Progenitor cell of endocrine pancreas (in vitro differentiated cells): Measurements from ENCODE around the gene AMT. TPM values are rescaled to one million over a fixed set of nuclear protein-coding genes. Genes with fewer than 3 reads are reported as not detected.

Experiments
- DNase-seq: peaks from one replicate; pipeline ENCODE4 v3.0.0; 2021; ENCODE audit warnings: low spot score; ENCODE audit not compliant: unreplicated experiment
- H3K27ac Mint-ChIP-seq: 2 replicates; pipeline ENCODE4 v1.8.0; 2021; ENCODE audit warnings: mild to moderate bottlenecking, moderate library complexity, mixed read lengths
- H3K27me3 Mint-ChIP-seq: 2 replicates; pipeline ENCODE4 v1.8.0; 2021; ENCODE audit warnings: mixed read lengths
- H3K36me3 Mint-ChIP-seq: 2 replicates; pipeline ENCODE4 v1.8.0; 2022; ENCODE audit warnings: mixed read lengths; ENCODE audit not compliant: insufficient read depth
- H3K4me1 Mint-ChIP-seq: 2 replicates; pipeline ENCODE4 v1.8.0; 2021; ENCODE audit warnings: low read depth, mixed read lengths
- H3K4me3 Mint-ChIP-seq: 2 replicates; pipeline ENCODE4 v1.8.0; 2021; ENCODE audit warnings: low read depth, mild to moderate bottlenecking, moderate library complexity, mixed read lengths
- H3K9me3 Mint-ChIP-seq: 2 replicates; pipeline ENCODE4 v1.8.0; 2021; ENCODE audit warnings: low read depth, mixed read lengths
- total RNA-seq: library from RNA; stranded (reverse); gene quantifications from 2 replicates; pipeline ENCODE4 v1.2.1, GENCODE V29; 2021
- TF ChIP-seq, protein P1 (sequence below): fragments of 200-600 bp; sonication (generic); IDR thresholded peaks from one replicate; pipeline ENCODE4 v1.5.0; 2021; ENCODE audit warnings: antibody characterized with exemption, mild to moderate bottlenecking; ENCODE audit not compliant: unreplicated experiment

Gene AMT
- total RNA-seq, 1 donor from 2014 or later = 29.8 TPM

DNA sequence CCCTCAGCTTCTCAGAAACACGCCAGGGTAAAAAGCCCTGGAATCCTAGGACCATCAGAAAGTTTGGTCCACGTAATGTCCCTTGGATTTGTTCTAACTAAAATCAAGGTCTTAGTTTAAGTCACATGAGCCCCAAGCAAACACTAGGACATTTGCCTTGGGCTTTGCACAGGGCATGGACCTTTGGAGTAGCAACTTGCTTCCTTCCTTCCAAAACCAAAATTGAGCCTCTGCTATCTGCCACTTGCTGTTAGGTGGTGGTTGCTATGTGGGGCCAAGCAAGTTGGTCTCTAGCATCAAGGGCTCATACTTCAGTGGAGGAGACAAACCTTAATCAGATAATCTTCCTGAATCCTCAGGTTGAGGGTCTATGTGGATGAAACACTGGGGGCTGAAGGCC, 43.8 kb upstream of the AMT start:
- TF ChIP-seq, protein P1, sequence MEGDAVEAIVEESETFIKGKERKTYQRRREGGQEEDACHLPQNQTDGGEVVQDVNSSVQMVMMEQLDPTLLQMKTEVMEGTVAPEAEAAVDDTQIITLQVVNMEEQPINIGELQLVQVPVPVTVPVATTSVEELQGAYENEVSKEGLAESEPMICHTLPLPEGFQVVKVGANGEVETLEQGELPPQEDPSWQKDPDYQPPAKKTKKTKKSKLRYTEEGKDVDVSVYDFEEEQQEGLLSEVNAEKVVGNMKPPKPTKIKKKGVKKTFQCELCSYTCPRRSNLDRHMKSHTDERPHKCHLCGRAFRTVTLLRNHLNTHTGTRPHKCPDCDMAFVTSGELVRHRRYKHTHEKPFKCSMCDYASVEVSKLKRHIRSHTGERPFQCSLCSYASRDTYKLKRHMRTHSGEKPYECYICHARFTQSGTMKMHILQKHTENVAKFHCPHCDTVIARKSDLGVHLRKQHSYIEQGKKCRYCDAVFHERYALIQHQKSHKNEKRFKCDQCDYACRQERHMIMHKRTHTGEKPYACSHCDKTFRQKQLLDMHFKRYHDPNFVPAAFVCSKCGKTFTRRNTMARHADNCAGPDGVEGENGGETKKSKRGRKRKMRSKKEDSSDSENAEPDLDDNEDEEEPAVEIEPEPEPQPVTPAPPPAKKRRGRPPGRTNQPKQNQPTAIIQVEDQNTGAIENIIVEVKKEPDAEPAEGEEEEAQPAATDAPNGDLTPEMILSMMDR = no peak
- H3K36me3 Mint-ChIP-seq = no peaks in the 10 kb centered on the region
- H3K9me3 Mint-ChIP-seq = no peaks in the 10 kb centered on the region
- no peak overlapping the region for H3K4me3 Mint-ChIP-seq
- no peak for DNase-seq
- no peaks in the 10 kb centered on the region for H3K27me3 Mint-ChIP-seq
- H3K4me1 Mint-ChIP-seq = peaks cover 44% of the 10 kb centered on the region
- H3K27ac Mint-ChIP-seq = peak overlapping the region; percentile 92

DNA sequence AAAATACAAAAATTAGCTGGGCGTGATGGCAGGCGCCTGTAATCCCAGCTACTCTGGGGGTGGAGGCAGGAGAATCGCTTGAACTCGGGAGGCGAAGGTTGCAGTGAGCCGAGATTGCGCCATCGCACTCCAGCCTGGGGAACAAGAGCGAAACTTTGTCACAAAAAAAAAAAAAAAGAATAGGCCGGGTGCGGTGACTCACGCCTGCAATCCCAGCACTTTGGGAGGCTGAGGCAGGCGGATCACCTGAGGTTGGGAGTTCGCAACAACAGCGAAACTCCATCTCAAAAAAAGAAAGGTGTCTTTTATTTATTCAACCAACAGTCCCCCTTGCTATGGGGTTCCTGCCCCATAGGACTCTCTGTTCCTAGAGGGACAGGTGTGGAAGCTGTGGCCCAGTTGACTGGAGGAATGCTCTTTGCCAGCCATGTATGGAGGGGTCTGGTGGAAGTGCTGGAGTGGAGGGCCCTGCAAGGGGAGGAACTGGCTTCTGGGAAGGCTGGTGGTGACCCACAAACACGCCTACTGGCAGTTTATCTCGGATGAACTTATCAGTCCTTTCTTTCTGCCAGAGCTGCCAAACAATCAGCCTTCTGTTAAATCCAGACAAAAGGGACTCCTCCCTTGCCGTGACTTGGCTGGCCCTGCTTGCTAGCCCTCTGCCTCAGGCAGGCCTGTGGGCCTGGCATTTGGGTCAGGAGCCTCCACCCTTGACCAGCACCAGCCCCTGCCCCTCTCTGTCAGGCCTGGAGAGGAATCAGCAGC, 43.2 kb upstream of the AMT start:
- Mint-ChIP-seq H3K4me3 (no peak overlapping the region), H3K27ac (peak overlapping the region; percentile 92), H3K9me3 (no peaks in the 10 kb centered on the region), H3K36me3 (no peaks in the 10 kb centered on the region), H3K27me3 (no peaks in the 10 kb centered on the region), H3K4me1 (peaks cover 48% of the 10 kb centered on the region)
- no peak for DNase-seq
- TF ChIP-seq, protein P1 = no peak

DNA sequence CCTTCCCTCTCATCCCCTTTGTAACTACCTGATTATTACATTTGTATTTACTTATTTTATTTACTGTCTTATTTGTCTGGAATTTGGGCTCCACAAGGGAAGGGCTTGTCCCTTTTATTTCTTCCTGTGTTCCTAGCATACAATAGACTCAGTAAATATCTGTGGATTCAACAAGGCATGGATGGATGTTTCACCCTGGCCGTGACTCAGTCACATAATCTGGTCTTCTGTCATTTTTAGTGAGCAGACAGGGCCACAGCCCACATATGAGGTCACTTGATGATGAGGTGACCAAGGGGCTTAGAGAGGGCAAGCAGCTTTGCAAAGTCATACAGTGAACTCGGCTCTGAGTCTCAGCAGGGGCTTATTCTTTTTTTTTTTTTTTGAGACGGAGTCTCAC, 39.9 kb upstream of the AMT start:
- Mint-ChIP-seq H3K4me3 (no peak overlapping the region), H3K36me3 (no peaks in the 10 kb centered on the region), H3K9me3 (no peaks in the 10 kb centered on the region), H3K27ac (peak overlapping the region; percentile 98), H3K4me1 (peaks cover 56% of the 10 kb centered on the region), H3K27me3 (no peaks in the 10 kb centered on the region)
- TF ChIP-seq, protein P1 = no peak
- no peak for DNase-seq

DNA sequence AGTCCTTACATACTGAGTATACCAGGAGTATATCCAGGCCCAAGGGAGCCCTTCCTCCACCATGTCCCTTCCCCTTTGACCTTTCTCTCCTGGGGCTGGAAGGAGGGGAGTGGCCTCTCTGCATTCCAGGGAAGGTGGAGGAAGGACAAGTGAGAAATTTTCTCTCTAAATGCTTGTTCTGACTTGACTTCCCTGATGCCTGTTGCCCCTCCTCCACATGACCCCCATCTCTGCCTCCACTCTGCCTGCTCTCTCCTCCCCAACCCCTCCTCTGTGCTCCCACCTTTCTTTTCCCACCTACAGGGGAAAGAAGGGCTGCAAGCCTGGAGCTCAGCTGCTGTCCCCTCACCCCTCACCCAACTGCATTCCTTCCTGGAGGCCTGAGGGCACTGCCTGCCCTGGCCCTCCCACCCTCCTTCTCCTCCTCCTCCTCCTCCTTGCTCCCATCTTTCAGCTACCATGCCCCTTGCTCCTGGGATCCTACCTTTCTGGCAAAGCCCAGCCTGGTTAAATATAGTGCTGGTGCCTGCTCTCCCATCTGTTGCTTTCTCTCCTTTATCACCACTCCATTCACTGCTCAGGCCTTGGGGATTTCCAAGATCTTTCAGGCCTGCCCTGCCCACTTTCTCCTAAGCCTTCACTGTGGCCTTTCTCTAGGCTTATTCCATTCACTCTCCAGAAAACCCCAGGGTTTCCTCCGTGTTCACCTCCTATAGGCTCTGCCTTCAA, 39.3 kb upstream of the AMT start:
- no peak for DNase-seq
- no peaks in the 10 kb centered on the region for H3K27me3 Mint-ChIP-seq
- TF ChIP-seq, protein P1 = no peak

DNA sequence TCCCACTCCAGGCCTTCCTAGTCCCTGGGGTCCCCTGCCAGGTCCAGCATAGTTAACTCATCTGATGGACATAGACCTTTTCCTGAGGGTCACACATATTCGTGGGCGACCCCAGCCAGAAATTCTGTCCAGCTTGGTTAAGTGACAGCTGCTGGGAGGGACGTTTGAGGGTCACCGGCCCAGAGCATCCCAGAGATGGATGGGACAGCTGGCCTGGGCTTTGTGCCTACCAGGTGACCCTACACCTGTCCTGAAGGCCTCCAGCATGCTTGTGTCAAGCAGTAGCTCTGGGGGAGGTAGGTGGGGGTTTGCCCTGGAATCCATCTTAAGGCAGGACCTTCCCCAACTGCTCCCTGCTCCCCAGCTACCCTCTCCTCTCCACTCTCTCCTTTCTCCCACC, 38.7 kb upstream of the AMT start:
- Mint-ChIP-seq H3K9me3 (no peaks in the 10 kb centered on the region), H3K27ac (peak overlapping the region; percentile 98), H3K4me1 (peaks cover 53% of the 10 kb centered on the region), H3K4me3 (peak overlapping the region; percentile 29), H3K27me3 (no peaks in the 10 kb centered on the region), H3K36me3 (no peaks in the 10 kb centered on the region)
- DNase-seq = no peak
- TF ChIP-seq, protein P1 = no peak

More for the DNA sequence above, 39.3 kb upstream of the AMT start:
- peak overlapping the region; percentile 29 for H3K4me3 Mint-ChIP-seq
- H3K4me1 Mint-ChIP-seq = peaks cover 56% of the 10 kb centered on the region
- peak overlapping the region; percentile 98 for H3K27ac Mint-ChIP-seq
- H3K36me3 Mint-ChIP-seq = no peaks in the 10 kb centered on the region
- no peaks in the 10 kb centered on the region for H3K9me3 Mint-ChIP-seq
